Caco-2 (cell line): ENCODE results near the gene LRFN4. TPM values are rescaled to one million over a fixed set of nuclear protein-coding genes. Genes with fewer than 3 reads are reported as not detected.

Experiments
- BruUV-seq: library from RNA; stranded (reverse); fragments of 400-500 nt; replicated peaks from 2 replicates; lab custom pipeline; 2021; lab: Mats Ljungman, UMichigan
- CTCF ChIA-PET: fragments of 300-600 bp; sonication (Branson Sonifier 250); formaldehyde crosslinking; loops from one replicate; lab custom pipeline; 2022; ENCODE audit warnings: antibody characterized with exemption; lab: Charles Lee
- POLR2A ChIA-PET: fragments of 300-600 bp; sonication (Branson Sonifier 250); formaldehyde crosslinking; loops from one replicate; lab custom pipeline; 2022; ENCODE audit warnings: antibody characterized with exemption; lab: Charles Lee
- DNase-seq, 2 experiments: peaks; one replicate each; pipeline versions ENCODE4 v3.0.0 to v3.0.0-alpha.2; 2020 to 2022
- H3K27me3 ChIP-seq: replicated peaks from 2 replicates; pipeline ENCODE4 v1.6.0; 2011; ENCODE audit warnings: low read length; ENCODE audit not compliant: control insufficient read depth, insufficient read depth
- H3K36me3 ChIP-seq: 2 replicates; pipeline ENCODE4 v1.5.1; 2011; ENCODE audit warnings: low read length; ENCODE audit not compliant: control insufficient read depth, insufficient read depth
- H3K4me1 ChIP-seq: fragments of 250-450 bp; sonication (Bioruptor Pico); 2 replicates; pipeline ENCODE4 v1.5.1; 2020; ENCODE audit warnings: mild to moderate bottlenecking
- H3K4me3 ChIP-seq: 2 replicates; pipeline ENCODE4 v1.5.1; 2011; ENCODE audit warnings: low read depth, mild to moderate bottlenecking, control low read depth, low read length
- H3K9me3 ChIP-seq: fragments of 250-450 bp; sonication (Bioruptor Pico); 2 replicates; pipeline ENCODE4 v1.5.1; 2020; ENCODE audit warnings: mild to moderate bottlenecking, moderate library complexity
- H3K27ac Mint-ChIP-seq: one replicate; pipeline ENCODE4 v1.8.0; 2022; ENCODE audit warnings: mixed read lengths; ENCODE audit not compliant: unreplicated experiment
- H3K27me3 Mint-ChIP-seq: one replicate; pipeline ENCODE4 v1.8.0; 2022; ENCODE audit warnings: mixed read lengths; ENCODE audit not compliant: insufficient read depth, unreplicated experiment
- H3K36me3 Mint-ChIP-seq: one replicate; pipeline ENCODE4 v1.8.0; 2022; ENCODE audit warnings: mild to moderate bottlenecking, mixed read lengths; ENCODE audit not compliant: insufficient read depth, unreplicated experiment
- H3K4me1 Mint-ChIP-seq: one replicate; pipeline ENCODE4 v1.8.0; 2022; ENCODE audit warnings: low read depth, mixed read lengths; ENCODE audit not compliant: unreplicated experiment
- H3K4me3 Mint-ChIP-seq: one replicate; pipeline ENCODE4 v1.8.0; 2022; ENCODE audit warnings: mild to moderate bottlenecking, moderate library complexity, mixed read lengths; ENCODE audit not compliant: unreplicated experiment
- H3K9me3 Mint-ChIP-seq: one replicate; pipeline ENCODE4 v1.8.0; 2022; ENCODE audit warnings: mixed read lengths; ENCODE audit not compliant: unreplicated experiment
- CTCF ChIP-seq, 2 experiments: fragments of 200-600 bp in 1 of 2; IDR thresholded peaks; 1 replicate in 1 of 2; 2 replicates in 1 of 2; pipeline versions ENCODE4 v1.5.1 to v1.8.0; 2011 to 2022; ENCODE audit warnings: antibody characterized with exemption in 1 of 2, control low read depth in 1 of 2, inconsistent platforms in 1 of 2, low read depth in 1 of 2, low read length in 1 of 2, mild to moderate bottlenecking in 1 of 2, moderate library complexity in 1 of 2; ENCODE audit not compliant: insufficient read depth in 1 of 2, severe bottlenecking in 1 of 2, unreplicated experiment in 1 of 2
- intact Hi-C: fragments of 100-400 bp; cut with micrococcal nuclease; formaldehyde crosslinking; loops from one replicate; pipeline ENCODE4 v1.10.0; 2022; ENCODE audit not compliant: unreplicated experiment
- total RNA-seq: library from RNA; stranded (reverse); gene quantifications from 2 replicates; pipeline ENCODE4 v1.2.3, GENCODE V29; 2022

LRFN4 gene
- total RNA-seq, 1 experiment from 2014 or later: 14.1 TPM

- Mint-ChIP-seq H3K27ac (no peak overlapping the region), H3K9me3 (no peaks in the 10 kb centered on the region), H3K4me3 (no peak overlapping the region), H3K4me1 (no peaks in the 10 kb centered on the region), H3K36me3 (peaks cover 14% of the 10 kb centered on the region), H3K27me3 (no peaks in the 10 kb centered on the region)
- Histone ChIP-seq H3K4me1 (peaks cover 4% of the 10 kb centered on the region; the same call in 1 of the 2 replicates), H3K9me3 (no peaks in the 10 kb centered on the region), H3K27me3 (no peaks in the 10 kb centered on the region), H3K36me3 (no peaks in the 10 kb centered on the region), H3K4me3 (no peak overlapping the region)
- no peak for TF ChIP-seq CTCF (IDR thresholded peaks at IDR 0.05; ENCODE audit: insufficient read depth in 1 of 2, low read depth in 1 of 2, low read length in 1 of 2, severe bottlenecking in 1 of 2, unreplicated experiment in 1 of 2)
- no TSS peak for BruUV-seq
- DNase-seq: no peak
- CTCF ChIA-PET: interaction anchor here (0.6 kb wide), 1 partner anchor 247 kb away, joined by 5 read pairs; no protein-coding TSS in a partner anchor
- POLR2A ChIA-PET: interaction anchor here (0.5 kb wide), 1 partner anchor 231 kb away, joined by 3 read pairs; no protein-coding TSS in a partner anchor
- intact Hi-C loops: no loop called here
Measured at GRCh38 chr11:66861774-66862558, 5.1 kb downstream of the LRFN4 start.

GRCh38 chr11:66862559-66863037, 5.7 kb downstream of the LRFN4 start:
- intact Hi-C loops: no loop called here
- no TSS peak for BruUV-seq
- POLR2A ChIA-PET: interaction anchor here (0.5 kb wide), 1 partner anchor 232 kb away, joined by 3 read pairs; no protein-coding TSS in a partner anchor
- Histone ChIP-seq H3K36me3 (no peaks in the 10 kb centered on the region; the same call in 1 of the 2 replicates), H3K4me1 (peaks cover 1% of the 10 kb centered on the region; the same call in 1 of the 2 replicates), H3K4me3 (no peak overlapping the region), H3K27me3 (no peaks in the 10 kb centered on the region), H3K9me3 (no peaks in the 10 kb centered on the region)
- DNase-seq: no peak
- TF ChIP-seq CTCF (IDR thresholded peaks at IDR 0.05; ENCODE audit: insufficient read depth in 1 of 2, low read depth in 1 of 2, low read length in 1 of 2, severe bottlenecking in 1 of 2, unreplicated experiment in 1 of 2): no peak
- CTCF ChIA-PET: no interaction called here
- Mint-ChIP-seq H3K36me3 (peaks cover 9% of the 10 kb centered on the region), H3K27ac (no peak overlapping the region), H3K4me1 (no peaks in the 10 kb centered on the region), H3K9me3 (no peaks in the 10 kb centered on the region), H3K4me3 (no peak overlapping the region), H3K27me3 (no peaks in the 10 kb centered on the region)

- Histone ChIP-seq H3K4me1 (no peaks in the 10 kb centered on the region), H3K9me3 (no peaks in the 10 kb centered on the region), H3K27me3 (no peaks in the 10 kb centered on the region), H3K4me3 (no peak overlapping the region), H3K36me3 (no peaks in the 10 kb centered on the region; the same call in 1 of the 2 replicates)
- no peak for TF ChIP-seq CTCF (IDR thresholded peaks at IDR 0.05; ENCODE audit: insufficient read depth in 1 of 2, low read depth in 1 of 2, low read length in 1 of 2, severe bottlenecking in 1 of 2, unreplicated experiment in 1 of 2)
- BruUV-seq: no TSS peak
- intact Hi-C loops: no loop called here
- Mint-ChIP-seq H3K27me3 (no peaks in the 10 kb centered on the region), H3K36me3 (no peaks in the 10 kb centered on the region), H3K9me3 (no peaks in the 10 kb centered on the region), H3K4me1 (no peaks in the 10 kb centered on the region), H3K4me3 (no peak overlapping the region), H3K27ac (no peak overlapping the region)
- no peak for DNase-seq
- CTCF ChIA-PET: no interaction called here
- POLR2A ChIA-PET: no interaction called here
Measured at GRCh38 chr11:66863428-66864125, 6.7 kb downstream of the LRFN4 start.
